ENCODE results near the gene LCN10. TPM values are rescaled to one million over a fixed set of nuclear protein-coding genes. Genes with fewer than 3 reads are reported as not detected.

Gene LCN10
- total and polyA plus RNA-seq, 2 of the 13 experiments (the other 11 are each of a cell fraction or from before 2014, with no cell fraction given) = 0.53 to 0.61 TPM

DNA sequence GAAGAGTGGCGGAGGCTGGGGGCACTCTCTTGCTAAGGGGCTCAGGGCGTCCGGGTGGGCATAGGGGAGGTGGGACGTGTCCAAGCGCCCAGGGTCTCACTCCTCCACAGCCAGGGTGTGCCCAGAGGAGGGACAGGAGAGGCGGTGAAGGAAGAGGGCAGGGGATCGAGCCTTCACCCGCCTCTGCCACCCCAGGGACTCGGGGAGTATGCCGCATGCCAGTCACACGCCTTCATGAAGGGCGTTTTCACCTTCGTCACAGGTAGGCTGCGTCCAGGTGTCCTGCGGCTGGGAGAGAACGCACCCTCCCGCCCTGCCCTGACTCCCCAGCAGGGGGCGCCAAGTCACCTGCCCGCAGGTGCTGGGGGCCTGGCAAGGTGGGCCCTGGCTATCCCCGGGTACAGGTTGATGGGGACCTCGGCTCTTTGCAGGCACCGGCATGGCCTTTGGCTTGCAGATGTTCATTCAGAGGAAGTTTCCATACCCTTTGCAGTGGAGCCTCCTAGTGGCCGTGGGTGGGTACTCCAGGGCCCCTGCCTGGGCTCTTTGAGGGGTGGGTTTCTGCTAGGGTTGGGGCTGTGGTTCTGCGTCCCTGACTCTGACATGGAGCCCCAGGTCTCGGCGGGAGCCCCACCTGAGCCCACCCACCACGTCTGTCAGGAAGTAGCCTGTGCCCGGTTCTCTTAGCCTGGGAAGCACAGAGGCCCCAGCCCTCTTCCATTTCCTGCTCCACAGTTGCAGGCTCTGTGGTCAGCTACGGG is 49.0 kb upstream of the LCN10 start (continued):
- TF ChIP-seq UBTF (CRISPR knock-in tag; IDR thresholded peaks at IDR 0.05) (peak; percentile 69), ZNF577 (CRISPR knock-in tag; IDR thresholded peaks at IDR 0.05; ENCODE audit: borderline replicate concordance, low read depth) (no peak), ZNF354B (CRISPR knock-in tag; IDR thresholded peaks at IDR 0.05) (no peak), JDP2 (CRISPR knock-in tag; IDR thresholded peaks at IDR 0.05; ENCODE audit: borderline replicate concordance) (no peak), ZNF510 (CRISPR knock-in tag; IDR thresholded peaks at IDR 0.05; ENCODE audit: low read depth) (no peak), TAF1 (CRISPR knock-in tag; IDR thresholded peaks at IDR 0.05) (peak; percentile 59), SNAI1 (CRISPR knock-in tag; IDR thresholded peaks at IDR 0.05; ENCODE audit: borderline replicate concordance) (no peak), ZNF614 (CRISPR knock-in tag; IDR thresholded peaks at IDR 0.05; ENCODE audit: borderline replicate concordance) (no peak), JUND (CRISPR knock-in tag; IDR thresholded peaks at IDR 0.05) (no peak), ZNF496 (CRISPR knock-in tag; IDR thresholded peaks at IDR 0.05; ENCODE audit: insufficient replicate concordance) (no peak), ZNF326 (CRISPR knock-in tag; IDR thresholded peaks at IDR 0.05; ENCODE audit: borderline replicate concordance) (no peak), ZNF839 (CRISPR knock-in tag; IDR thresholded peaks at IDR 0.05; ENCODE audit: borderline replicate concordance) (peak; percentile 60; the same call in 1 of the 2 replicates), ZNF607 (CRISPR knock-in tag; IDR thresholded peaks at IDR 0.05; ENCODE audit: borderline replicate concordance) (no peak), KAT8 (CRISPR knock-in tag; IDR thresholded peaks at IDR 0.05) (no peak), ELF3 (CRISPR knock-in tag; IDR thresholded peaks at IDR 0.05) (no peak)
- TF ChIP-seq, protein P1, sequence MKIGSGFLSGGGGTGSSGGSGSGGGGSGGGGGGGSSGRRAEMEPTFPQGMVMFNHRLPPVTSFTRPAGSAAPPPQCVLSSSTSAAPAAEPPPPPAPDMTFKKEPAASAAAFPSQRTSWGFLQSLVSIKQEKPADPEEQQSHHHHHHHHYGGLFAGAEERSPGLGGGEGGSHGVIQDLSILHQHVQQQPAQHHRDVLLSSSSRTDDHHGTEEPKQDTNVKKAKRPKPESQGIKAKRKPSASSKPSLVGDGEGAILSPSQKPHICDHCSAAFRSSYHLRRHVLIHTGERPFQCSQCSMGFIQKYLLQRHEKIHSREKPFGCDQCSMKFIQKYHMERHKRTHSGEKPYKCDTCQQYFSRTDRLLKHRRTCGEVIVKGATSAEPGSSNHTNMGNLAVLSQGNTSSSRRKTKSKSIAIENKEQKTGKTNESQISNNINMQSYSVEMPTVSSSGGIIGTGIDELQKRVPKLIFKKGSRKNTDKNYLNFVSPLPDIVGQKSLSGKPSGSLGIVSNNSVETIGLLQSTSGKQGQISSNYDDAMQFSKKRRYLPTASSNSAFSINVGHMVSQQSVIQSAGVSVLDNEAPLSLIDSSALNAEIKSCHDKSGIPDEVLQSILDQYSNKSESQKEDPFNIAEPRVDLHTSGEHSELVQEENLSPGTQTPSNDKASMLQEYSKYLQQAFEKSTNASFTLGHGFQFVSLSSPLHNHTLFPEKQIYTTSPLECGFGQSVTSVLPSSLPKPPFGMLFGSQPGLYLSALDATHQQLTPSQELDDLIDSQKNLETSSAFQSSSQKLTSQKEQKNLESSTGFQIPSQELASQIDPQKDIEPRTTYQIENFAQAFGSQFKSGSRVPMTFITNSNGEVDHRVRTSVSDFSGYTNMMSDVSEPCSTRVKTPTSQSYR (CRISPR knock-in tag; IDR thresholded peaks at IDR 0.05; ENCODE audit: borderline replicate concordance) = no peak
- TF ChIP-seq, protein P2, sequence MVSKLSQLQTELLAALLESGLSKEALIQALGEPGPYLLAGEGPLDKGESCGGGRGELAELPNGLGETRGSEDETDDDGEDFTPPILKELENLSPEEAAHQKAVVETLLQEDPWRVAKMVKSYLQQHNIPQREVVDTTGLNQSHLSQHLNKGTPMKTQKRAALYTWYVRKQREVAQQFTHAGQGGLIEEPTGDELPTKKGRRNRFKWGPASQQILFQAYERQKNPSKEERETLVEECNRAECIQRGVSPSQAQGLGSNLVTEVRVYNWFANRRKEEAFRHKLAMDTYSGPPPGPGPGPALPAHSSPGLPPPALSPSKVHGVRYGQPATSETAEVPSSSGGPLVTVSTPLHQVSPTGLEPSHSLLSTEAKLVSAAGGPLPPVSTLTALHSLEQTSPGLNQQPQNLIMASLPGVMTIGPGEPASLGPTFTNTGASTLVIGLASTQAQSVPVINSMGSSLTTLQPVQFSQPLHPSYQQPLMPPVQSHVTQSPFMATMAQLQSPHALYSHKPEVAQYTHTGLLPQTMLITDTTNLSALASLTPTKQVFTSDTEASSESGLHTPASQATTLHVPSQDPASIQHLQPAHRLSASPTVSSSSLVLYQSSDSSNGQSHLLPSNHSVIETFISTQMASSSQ (IDR thresholded peaks at IDR 0.05; ENCODE audit: low read depth) = no peak
- TF ChIP-seq, protein P2 (CRISPR knock-in tag; IDR thresholded peaks at IDR 0.05; ENCODE audit: borderline replicate concordance) = no peak; the same call in 1 of the 2 replicates
- TF ChIP-seq, protein P3, sequence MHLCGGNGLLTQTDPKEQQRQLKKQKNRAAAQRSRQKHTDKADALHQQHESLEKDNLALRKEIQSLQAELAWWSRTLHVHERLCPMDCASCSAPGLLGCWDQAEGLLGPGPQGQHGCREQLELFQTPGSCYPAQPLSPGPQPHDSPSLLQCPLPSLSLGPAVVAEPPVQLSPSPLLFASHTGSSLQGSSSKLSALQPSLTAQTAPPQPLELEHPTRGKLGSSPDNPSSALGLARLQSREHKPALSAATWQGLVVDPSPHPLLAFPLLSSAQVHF (CRISPR knock-in tag; IDR thresholded peaks at IDR 0.05) = no peak
